ENCODE measurements around the gene RUNX2.

DNA sequence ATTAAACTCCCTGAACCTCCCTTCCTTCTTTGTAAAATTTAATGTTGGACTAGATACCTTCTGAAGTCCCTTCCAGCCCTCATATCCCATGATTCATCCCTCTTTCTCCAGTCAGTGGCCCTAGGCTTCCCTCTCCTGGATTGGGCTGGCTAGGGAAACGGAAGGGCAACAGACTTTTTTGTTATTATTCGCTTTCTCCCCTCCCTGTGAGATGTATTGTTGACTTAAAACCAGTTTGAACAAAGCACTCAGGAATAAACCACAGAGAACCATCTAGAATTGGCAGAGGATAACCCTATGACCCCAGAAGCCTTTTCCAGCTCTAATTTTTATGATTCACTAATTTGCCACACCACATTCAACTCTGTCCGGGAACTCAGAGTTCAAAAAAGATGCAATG lies 289.3 kb downstream of the RUNX2 start:
- no peak for TF ChIP-seq EZH2 (IDR thresholded peaks at IDR 0.05; ENCODE audit: insufficient read depth, poor library complexity, severe bottlenecking)
- TF ChIP-seq EZH2phosphoT487 (IDR thresholded peaks at IDR 0.05; ENCODE audit: insufficient read depth, low read depth), result no peak
